NCI-H226 (cell line): ENCODE data around the gene SLC25A44.

Experiments used
- DNase-seq: peaks from one replicate; pipeline ENCODE4 v3.0.0-alpha.2; 2015

SLC25A44 gene

GRCh38 chr1:156244126-156244525 lies 50.2 kb downstream of the SLC25A44 start:
- no peak for DNase-seq

- no peak for DNase-seq
Observed at GRCh38 chr1:156244712-156245111, 50.8 kb downstream of the SLC25A44 start.

- no peak for DNase-seq
Observed at GRCh38 chr1:156245451-156246232, 51.7 kb downstream of the SLC25A44 start.

GRCh38 chr1:156246241-156246780 lies 52.4 kb downstream of the SLC25A44 start:
- no peak for DNase-seq

DNA sequence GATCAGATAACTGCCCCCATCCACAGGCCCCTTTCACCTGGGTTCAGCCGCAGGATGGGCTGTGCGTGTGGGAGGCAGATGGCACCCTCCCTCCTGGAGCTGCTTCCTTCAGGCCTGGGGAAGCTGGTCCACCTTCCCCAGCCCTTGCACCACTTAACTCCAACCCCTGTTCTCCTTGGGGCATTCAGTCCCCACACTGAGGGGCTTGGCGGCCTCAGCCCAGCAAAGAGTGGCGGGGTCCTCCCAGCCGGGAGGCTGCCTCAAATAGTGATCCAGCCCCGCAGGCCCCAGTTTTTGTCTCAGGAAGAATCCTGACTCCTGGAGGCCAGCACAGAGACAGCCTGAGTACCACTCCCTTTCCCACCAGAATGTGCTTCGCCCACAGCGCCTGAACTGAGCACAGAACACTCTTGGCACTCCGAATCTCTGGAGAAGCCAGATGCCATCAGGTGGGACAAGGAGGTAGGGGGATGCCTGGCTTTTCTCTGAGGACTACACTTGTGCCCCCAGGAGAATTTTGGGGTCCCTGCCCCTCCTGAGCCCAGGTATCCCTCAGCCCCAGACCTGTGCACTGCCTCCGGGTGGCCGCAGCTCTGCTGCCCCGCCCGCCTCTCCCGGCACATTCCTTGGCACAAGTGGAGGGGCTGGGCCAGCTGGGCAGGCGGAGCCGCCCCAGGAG lies 53.0 kb downstream of the SLC25A44 start:
- DNase-seq, result no peak

DNA sequence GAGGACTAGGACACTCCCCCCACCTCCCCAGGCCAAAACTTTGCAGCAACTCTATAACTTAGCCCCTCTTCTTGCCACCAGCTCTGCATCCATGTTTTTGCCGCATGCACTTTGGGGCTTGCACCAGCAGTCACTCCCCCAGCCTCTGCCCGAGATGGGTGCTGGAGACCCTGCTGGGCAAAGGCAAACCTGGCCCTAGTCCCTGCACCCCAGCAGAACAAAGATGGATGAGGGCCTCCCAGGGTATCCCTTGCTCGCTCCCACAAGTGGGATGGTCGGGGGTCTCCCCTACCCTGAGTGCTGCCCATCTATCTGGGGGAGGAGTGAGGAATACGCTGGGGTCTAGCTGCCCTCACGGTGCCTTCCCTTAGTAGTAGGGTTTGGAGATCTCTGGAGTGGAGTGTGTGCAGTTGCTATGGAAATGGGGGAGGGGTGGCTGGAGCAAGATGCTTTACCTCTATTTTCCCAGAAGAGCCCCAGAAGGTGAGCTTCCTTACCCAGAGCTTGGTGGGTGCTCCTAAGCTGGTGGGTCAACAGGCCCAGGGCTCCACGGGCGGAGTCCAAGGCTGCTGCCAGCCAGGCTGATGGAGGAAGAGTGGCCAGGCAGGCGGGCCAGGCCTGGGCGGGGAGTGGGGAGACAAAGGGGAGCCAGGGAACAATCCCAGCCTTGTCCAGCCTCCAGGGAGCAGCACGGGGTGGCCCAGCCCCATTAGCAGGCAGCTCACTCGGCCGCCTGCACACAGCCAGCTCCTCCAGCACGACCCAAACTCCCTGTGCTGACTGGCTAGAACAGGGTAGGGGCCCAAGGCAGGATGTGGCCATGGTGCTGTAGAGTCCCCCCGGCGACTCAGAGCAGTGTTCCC lies 53.8 kb downstream of the SLC25A44 start, which contains the start of gene PAQR6:
PAQR6 (minus strand) TSS at position 597 of the 863 bp plus-strand sequence. CDS start 1,325 bp downstream, outside the sequence.
- no peak for DNase-seq

DNA sequence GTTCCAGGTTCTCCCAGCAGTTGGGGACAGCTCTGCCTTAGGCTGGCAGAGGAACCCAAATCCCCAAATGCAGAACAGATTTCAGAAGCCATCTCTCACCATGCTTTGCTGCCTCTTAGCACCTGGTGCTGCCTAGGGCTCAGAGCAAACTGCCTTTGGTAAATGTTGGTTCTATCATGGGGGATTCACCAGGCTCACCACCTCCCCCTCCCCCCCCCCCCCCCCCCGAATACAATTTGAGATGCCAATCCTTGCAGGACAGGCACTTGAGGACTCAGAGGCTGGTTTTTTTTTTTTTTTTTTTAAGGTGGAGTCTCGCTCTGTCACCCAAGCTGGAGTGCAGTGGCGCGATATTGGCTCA lies 54.4 kb downstream of the SLC25A44 start:
- no peak for DNase-seq

DNA sequence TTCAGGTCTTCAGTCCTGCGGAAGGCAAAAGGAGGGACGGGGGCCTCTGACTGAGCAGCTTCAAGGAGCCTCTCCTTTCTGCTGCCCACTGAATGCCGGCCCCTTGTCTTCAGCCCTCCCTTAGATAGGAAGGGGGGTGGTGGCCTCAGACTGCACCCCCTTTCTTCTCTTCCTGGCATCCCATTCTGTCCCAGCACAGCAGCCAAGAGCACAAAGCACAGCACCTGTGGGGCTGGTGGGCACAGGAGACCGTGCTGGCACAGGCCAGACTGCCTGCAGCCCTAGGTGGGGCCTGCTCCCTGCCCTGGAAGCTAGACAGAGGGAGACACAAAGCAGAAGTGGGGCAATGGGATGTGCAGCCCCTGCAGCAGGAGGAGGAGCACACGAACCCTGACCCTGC lies 55.7 kb downstream of the SLC25A44 start:
- DNase-seq, result no peak

DNA sequence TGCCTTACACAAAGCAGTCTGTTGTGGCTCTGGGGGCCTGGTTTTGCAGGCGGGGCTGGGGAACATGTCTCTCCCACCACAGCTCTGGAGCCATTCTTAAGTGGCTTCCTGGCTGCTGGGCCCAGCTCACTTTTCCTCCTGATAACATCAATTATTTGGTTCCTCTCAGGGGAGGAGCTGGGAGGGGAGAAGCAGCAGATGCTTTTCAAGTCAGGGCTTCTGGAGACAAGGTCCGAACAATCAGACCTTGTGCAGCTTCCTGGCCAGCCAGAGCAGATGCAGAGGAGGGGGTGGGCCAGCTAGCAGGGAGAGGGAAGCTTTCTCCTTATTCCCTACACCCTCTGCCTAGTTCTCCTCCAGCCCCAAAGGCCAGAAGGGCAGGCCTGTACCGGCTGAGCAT lies 57.6 kb downstream of the SLC25A44 start:
- DNase-seq, result no peak

- DNase-seq, result no peak
Observed at GRCh38 chr1:156253634-156254033, 59.7 kb downstream of the SLC25A44 start.

GRCh38 chr1:156257711-156258110 lies 63.8 kb downstream of the SLC25A44 start:
- no peak for DNase-seq

DNA sequence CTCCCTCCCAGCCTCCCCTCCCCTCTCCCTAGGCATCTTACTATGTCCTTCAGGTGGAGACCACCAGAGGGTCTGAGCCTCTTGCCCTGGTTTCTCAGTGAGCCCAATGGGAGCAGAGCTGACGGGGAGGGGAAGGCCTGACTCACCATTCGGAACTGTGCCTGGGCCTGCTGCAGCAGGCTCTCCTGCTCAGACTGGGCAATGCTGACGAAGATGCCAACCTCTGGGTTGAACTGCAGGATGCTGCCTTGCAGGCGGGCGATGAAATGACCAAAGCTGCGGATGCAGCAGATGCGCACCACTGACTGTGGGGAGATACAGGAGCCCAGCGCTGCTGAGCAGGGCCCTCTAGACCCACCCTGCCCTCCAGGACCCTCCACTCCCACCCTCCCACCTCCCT lies 65.0 kb downstream of the SLC25A44 start:
- no peak for DNase-seq

GRCh38 chr1:156259805-156260204 lies 65.9 kb downstream of the SLC25A44 start:
- no peak for DNase-seq

- DNase-seq, result no peak
Observed at GRCh38 chr1:156260896-156261295, 67.0 kb downstream of the SLC25A44 start.
